IMR-90 (cell line): Measurements from ENCODE around the gene UBXN11.
"Not testable (repeated sequence)": the region's sequence is repeated elsewhere in the genome, so short reads cannot be mapped to it uniquely, and the experiment has no call there.

Source experiments
- BHLHE40 ChIP-seq: fragments of 150-350 bp; IDR thresholded peaks from 2 replicates; pipeline ENCODE4 v1.6.1; 2016; ENCODE audit warnings: mild to moderate bottlenecking, low read depth, low read length
- CEBPB ChIP-seq: IDR thresholded peaks from 2 replicates; pipeline ENCODE4 v1.6.1; 2012; ENCODE audit warnings: low read depth, low read length, improper control_type of control experiment
- MAFK ChIP-seq: IDR thresholded peaks from 2 replicates; pipeline ENCODE4 v1.6.1; 2012; ENCODE audit warnings: low read depth, low read length, improper control_type of control experiment
- MAZ ChIP-seq: IDR thresholded peaks from 2 replicates; pipeline ENCODE4 v1.6.1; 2012; ENCODE audit warnings: low read depth, mild to moderate bottlenecking, low read length, improper control_type of control experiment, moderate library complexity, borderline replicate concordance
- NFE2L2 ChIP-seq: fragments of 150-350 bp; IDR thresholded peaks from 2 replicates; pipeline ENCODE4 v1.6.1; 2016; ENCODE audit warnings: low read depth, mild to moderate bottlenecking, low read length
- POLR2A ChIP-seq: IDR thresholded peaks from 2 replicates; pipeline ENCODE4 v1.6.1; 2012; ENCODE audit warnings: mild to moderate bottlenecking, low read depth, low read length
- RAD21 ChIP-seq: IDR thresholded peaks from 2 replicates; pipeline ENCODE4 v1.6.1; 2012; ENCODE audit warnings: low read length, improper control_type of control experiment
- RFX5 ChIP-seq: IDR thresholded peaks from 2 replicates; pipeline ENCODE4 v1.8.0; 2012; ENCODE audit warnings: low read depth, mild to moderate bottlenecking, low read length, moderate library complexity
- SMC3 ChIP-seq: fragments of 150-350 bp; IDR thresholded peaks from 2 replicates; pipeline ENCODE4 v1.6.1; 2016; ENCODE audit warnings: low read depth, mild to moderate bottlenecking, antibody characterized with exemption, low read length, moderate library complexity
- USF2 ChIP-seq: fragments of 150-350 bp; IDR thresholded peaks from 2 replicates; pipeline ENCODE4 v1.6.1; 2017; ENCODE audit warnings: mild to moderate bottlenecking, antibody characterized with exemption, low read length, low read depth
- TF ChIP-seq, protein P1 (sequence below): conservative IDR thresholded peaks from 2 replicates; pipeline ENCODE4 v1.5.1; 2012; ENCODE audit warnings: mild to moderate bottlenecking, low read depth, low read length, improper control_type of control experiment

GRCh38 chr1:26333312-26333711 lies 26.9 kb upstream of the UBXN11 start:
- TF ChIP-seq, protein P1, sequence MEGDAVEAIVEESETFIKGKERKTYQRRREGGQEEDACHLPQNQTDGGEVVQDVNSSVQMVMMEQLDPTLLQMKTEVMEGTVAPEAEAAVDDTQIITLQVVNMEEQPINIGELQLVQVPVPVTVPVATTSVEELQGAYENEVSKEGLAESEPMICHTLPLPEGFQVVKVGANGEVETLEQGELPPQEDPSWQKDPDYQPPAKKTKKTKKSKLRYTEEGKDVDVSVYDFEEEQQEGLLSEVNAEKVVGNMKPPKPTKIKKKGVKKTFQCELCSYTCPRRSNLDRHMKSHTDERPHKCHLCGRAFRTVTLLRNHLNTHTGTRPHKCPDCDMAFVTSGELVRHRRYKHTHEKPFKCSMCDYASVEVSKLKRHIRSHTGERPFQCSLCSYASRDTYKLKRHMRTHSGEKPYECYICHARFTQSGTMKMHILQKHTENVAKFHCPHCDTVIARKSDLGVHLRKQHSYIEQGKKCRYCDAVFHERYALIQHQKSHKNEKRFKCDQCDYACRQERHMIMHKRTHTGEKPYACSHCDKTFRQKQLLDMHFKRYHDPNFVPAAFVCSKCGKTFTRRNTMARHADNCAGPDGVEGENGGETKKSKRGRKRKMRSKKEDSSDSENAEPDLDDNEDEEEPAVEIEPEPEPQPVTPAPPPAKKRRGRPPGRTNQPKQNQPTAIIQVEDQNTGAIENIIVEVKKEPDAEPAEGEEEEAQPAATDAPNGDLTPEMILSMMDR, result not testable (repeated sequence)
- not testable (repeated sequence) for TF ChIP-seq POLR2A, RFX5, USF2, CEBPB, MAZ, SMC3, NFE2L2, BHLHE40, RAD21, MAFK
